Stimulated activated memory B cell treated with anti-CD40 and anti-IgM and Interleukin-4, amounts not matched to agents 10 μg/mL and 1 μg/mL and 100 μg/mL, for 72 hours (primary cell): ENCODE results near the gene JAM2.
"Not testable (repeated sequence)": the region's sequence is repeated elsewhere in the genome, so short reads cannot be mapped to it uniquely, and the experiment has no call there.

Experiments
- ATAC-seq: fragments of 150-1000 bp; cut with Tn5 transposase; 2 replicates; pipeline ENCODE4 v1.10.0; 2021
- H3K27ac Mint-ChIP-seq: one replicate; pipeline ENCODE4 v1.8.0; 2022; ENCODE audit warnings: mild to moderate bottlenecking, mixed read lengths
- H3K27me3 Mint-ChIP-seq: one replicate; pipeline ENCODE4 v1.8.0; 2022; ENCODE audit warnings: mixed read lengths
- H3K36me3 Mint-ChIP-seq: one replicate; pipeline ENCODE4 v1.8.0; 2022; ENCODE audit warnings: mixed read lengths
- H3K4me1 Mint-ChIP-seq: one replicate; pipeline ENCODE4 v1.8.0; 2022; ENCODE audit warnings: mixed read lengths
- H3K4me3 Mint-ChIP-seq: one replicate; pipeline ENCODE4 v1.8.0; 2022; ENCODE audit warnings: mild to moderate bottlenecking, moderate library complexity, mixed read lengths
- H3K9me3 Mint-ChIP-seq: one replicate; pipeline ENCODE4 v1.8.0; 2022; ENCODE audit warnings: mixed read lengths

JAM2 gene

DNA sequence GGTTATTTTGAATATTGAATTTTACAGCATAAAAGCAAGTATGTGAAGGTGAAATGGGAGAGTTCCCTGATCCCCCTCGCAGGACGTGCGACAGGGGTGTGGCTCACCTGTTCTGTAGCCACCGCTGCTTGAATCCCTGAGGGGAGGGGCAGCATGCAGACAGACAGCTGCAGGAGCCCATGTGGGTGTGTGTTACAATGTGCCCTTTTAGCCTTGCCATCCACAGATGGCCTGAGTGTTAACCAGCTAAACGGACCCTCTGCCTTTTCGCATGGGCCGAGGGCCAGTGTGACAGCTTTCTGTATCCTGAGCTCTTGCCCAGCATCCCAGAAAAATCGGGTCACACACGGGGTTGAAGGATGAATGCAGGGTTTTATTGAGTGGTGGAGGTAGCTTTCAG, 43.3 kb downstream of the JAM2 start:
- Mint-ChIP-seq H3K36me3 (no peaks in the 10 kb centered on the region), H3K4me1 (no peaks in the 10 kb centered on the region), H3K4me3 (no peak overlapping the region), H3K9me3 (peaks cover 6% of the 10 kb centered on the region), H3K27me3 (no peaks in the 10 kb centered on the region), H3K27ac (no peak overlapping the region)
- ATAC-seq: no peak

DNA sequence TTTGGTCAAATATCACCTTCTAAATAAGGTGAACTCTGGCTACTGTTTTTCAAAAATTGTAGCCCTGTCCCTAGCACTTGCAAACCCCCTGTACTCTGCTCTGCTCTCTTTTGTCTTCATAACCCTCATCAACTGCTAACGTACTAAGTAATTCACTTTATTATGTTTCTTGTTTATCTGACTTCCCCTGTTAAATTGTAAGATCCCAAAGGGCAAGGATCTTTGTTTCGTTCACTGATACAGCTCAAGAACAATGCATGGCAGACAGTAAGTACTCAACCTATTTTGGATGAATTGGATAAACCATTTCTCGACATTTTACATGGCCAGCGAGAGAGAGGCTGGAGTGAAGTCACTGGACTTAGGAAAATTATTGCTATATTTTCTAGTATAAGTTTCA, 48.7 kb downstream of the JAM2 start:
- Mint-ChIP-seq H3K36me3 (no peaks in the 10 kb centered on the region), H3K4me1 (no peaks in the 10 kb centered on the region), H3K4me3 (no peak overlapping the region), H3K9me3 (no peaks in the 10 kb centered on the region), H3K27me3 (no peaks in the 10 kb centered on the region), H3K27ac (no peak overlapping the region)
- no peak for ATAC-seq

DNA sequence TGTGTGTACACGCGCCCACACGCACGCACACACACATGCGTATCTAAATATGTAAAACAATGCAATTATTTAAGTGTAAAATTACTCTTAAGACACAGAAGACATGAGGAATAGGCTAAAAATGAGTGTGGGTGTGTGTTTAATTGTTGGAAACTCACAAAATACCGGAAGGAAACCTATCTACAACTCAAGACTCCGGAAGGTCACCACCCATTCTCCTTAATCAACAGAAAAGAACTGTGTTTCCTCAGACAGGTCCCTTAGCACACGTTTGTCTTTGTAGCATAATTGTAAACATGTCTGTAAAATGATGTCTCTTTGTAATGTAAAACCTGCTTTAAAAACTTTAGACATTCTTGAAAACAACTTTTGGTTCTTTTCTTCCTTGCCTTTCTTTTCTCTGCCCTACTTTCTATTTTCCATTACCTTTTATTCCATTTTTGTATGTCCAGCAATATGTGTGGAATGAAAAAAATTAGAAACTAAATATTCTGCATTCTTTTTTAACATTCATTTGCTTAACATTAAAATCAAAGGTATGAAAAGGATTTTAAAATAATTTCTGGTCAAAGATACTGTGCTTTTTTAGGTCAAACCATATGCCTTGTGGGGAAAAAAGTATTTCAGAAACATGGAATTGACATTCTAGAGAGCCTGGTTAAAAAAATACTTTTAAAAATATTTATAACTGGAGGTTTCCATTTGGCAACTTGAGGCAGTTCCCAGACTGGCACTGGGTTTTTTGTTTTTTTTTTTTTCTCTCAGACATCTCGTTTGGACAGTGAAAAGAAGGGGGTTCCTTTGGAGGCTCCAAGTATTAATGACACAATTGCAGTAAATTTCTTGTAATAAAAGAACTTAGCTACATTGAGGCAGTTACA, 49.5 kb downstream of the JAM2 start:
- Mint-ChIP-seq H3K27me3 (no peaks in the 10 kb centered on the region), H3K27ac (no peak overlapping the region), H3K4me1 (no peaks in the 10 kb centered on the region), H3K9me3 (no peaks in the 10 kb centered on the region), H3K4me3 (no peak overlapping the region), H3K36me3 (no peaks in the 10 kb centered on the region)
- no peak for ATAC-seq

DNA sequence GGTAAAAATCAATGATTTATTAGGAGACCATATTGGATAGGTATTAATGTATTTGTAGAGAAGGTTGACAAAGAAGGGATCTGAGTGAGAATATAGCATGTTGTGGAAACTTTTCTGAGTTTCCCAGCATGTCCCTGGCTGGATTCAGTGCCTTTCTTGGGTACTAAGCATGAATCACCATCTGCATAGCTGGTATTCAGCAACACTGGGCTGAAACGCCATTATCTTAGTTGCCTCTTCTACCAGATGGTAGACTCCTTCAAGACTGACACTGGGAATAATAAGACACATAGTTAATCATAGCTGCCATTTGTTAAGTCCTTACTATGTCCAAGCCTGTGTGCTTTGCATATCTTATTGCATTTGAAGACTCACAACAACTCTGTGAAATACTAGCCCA, 50.2 kb downstream of the JAM2 start:
- no peaks in the 10 kb centered on the region for H3K27me3 Mint-ChIP-seq
- H3K4me1 Mint-ChIP-seq: no peaks in the 10 kb centered on the region
- ATAC-seq: no peak
- H3K27ac Mint-ChIP-seq: no peak overlapping the region
- no peaks in the 10 kb centered on the region for H3K36me3 Mint-ChIP-seq
- no peaks in the 10 kb centered on the region for H3K9me3 Mint-ChIP-seq
- H3K4me3 Mint-ChIP-seq: no peak overlapping the region

DNA sequence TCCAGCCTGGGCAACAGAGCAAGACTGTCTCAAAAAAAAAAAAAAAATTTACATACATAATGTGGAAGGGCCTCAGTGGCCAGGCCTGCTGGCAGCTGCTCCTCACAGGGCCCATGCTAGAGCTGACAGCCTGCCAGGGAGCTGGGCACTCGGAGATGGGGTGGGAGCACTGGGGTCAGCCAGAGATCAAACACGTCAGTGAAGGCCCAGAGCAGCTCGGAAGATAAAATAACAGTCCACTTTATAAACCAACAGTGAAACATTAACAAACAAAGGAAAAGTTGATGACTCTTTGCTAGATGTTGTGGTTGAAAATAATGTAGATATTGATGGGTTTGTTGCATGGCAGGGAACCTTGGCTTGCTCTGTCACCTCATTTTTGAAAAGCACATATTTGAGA, 52.9 kb downstream of the JAM2 start:
- H3K36me3 Mint-ChIP-seq: no peaks in the 10 kb centered on the region
- H3K4me3 Mint-ChIP-seq: no peak overlapping the region
- no peaks in the 10 kb centered on the region for H3K27me3 Mint-ChIP-seq
- no peak for ATAC-seq
- no peaks in the 10 kb centered on the region for H3K4me1 Mint-ChIP-seq
- no peak overlapping the region for H3K27ac Mint-ChIP-seq
- no peaks in the 10 kb centered on the region for H3K9me3 Mint-ChIP-seq

DNA sequence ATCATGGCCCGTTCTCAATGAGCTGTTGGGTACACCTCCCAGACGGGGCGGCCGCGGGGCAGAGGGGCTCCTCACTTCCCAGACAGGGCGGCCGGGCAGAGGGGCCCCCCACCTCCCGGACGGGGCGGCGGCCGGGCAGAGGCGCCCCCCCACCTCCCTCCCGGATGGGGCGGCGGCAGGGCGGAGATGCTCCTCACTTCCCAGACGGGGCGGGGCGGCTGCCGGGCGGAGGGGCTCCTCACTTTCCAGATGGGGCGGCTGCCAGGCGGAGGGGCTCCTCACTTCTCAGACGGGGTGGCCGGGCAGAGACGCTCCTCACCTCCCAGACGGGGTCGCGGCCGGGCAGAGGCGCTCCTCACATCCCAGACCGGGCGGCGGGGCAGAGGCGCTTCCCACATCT, 56.4 kb downstream of the JAM2 start:
- ATAC-seq, H3K36me3 Mint-ChIP-seq, H3K27ac Mint-ChIP-seq, H3K4me3 Mint-ChIP-seq, H3K9me3 Mint-ChIP-seq, H3K27me3 Mint-ChIP-seq, H3K4me1 Mint-ChIP-seq: not testable (repeated sequence)

DNA sequence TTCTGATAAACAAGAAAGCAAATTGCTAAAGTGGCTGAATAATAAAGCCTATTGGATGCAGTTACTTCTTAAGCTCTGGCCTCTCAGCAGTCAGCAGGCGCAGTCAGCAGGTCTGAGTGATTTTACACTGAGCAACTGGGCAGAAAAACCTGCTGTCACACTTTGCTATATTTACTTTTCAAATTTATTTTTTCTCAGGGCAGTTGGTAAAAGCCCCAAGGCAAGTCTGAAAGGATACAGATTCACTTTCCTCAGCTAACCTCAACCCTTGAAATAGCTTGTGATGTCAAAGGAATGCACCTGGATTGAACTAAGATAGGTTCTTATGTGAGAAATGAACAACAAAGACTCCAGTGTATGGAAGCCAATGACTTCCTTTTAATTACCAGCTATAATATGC, 61.7 kb downstream of the JAM2 start:
- Mint-ChIP-seq H3K4me3 (no peak overlapping the region), H3K36me3 (no peaks in the 10 kb centered on the region), H3K27ac (no peak overlapping the region), H3K9me3 (no peaks in the 10 kb centered on the region), H3K4me1 (no peaks in the 10 kb centered on the region), H3K27me3 (no peaks in the 10 kb centered on the region)
- ATAC-seq: no peak

DNA sequence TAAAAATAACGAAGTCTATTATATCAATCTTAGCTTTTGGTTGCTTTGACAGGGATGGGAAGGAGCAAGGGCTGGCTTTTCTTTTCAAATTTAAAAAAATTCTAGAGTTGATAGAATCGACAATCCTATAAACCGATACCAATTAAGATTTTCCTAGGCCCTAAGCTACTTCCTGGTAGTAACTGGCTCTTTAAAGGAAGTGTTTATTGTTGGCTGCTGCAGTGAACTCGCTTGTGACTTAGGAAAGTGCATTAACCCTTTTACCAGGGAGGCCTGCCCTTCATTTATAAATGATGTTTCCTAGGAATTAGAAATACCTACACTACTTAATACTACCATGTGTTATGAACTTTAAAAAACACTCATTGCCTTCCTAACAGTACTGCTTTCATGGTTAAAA, 62.5 kb downstream of the JAM2 start:
- Mint-ChIP-seq H3K4me3 (no peak overlapping the region), H3K27me3 (no peaks in the 10 kb centered on the region), H3K27ac (no peak overlapping the region), H3K9me3 (no peaks in the 10 kb centered on the region), H3K36me3 (no peaks in the 10 kb centered on the region), H3K4me1 (no peaks in the 10 kb centered on the region)
- ATAC-seq: no peak

DNA sequence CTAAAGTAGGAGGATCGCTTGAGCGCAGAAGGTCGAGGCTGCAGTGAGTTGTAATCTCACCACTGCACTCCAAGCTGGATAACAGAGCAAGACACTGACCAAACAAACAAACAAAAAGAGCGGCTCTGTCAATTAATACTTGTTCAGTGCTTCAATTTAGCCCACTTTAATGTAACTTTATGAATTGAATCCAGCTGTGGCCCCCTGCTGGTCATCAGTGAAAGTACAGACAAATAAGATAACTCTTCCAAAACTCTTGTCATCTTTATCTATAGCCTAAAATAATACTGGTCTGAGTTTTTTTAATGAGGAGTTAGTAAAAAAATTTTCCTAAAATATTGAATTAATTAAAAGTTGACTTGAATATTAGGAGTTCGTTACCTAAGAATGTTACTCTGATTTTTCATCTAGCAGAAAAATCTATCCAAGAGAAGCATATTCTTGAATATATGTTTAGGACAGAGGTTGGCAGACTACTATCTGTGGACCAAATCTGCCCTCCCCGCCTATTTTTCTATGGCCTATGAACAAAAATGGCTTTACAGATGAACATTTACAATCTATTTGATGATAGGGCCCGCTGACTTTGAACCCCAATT, 69.5 kb downstream of the JAM2 start:
- H3K27ac Mint-ChIP-seq: no peak overlapping the region
- no peaks in the 10 kb centered on the region for H3K4me1 Mint-ChIP-seq
- H3K4me3 Mint-ChIP-seq: no peak overlapping the region
- no peaks in the 10 kb centered on the region for H3K27me3 Mint-ChIP-seq
- no peaks in the 10 kb centered on the region for H3K36me3 Mint-ChIP-seq
- ATAC-seq: no peak
- no peaks in the 10 kb centered on the region for H3K9me3 Mint-ChIP-seq

DNA sequence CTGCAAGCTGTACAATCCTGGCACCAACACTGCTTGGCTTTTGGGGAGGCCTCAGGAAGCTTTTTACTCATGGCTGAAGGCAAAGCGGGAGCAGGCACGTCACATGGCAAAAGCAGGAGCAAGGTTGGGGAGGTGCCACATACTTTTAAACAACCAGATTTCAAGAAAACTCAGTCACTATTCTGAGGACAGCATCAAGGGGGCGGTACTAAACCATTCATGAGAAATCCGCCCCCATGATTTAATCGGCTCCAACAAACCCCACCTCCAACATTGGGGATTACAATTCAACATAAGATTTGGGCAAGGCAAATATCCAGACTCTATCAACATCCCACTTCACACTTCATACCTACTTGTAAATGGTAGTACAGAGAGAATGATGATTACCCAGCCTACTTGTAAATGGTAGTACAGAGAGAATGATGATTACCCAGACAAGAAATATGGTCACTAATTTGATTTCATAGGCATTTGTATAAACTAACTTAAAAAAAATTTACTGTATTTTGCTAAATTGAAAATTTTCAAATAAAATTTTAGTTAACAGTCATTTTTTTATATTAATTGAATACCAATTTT, 70.7 kb downstream of the JAM2 start:
- Mint-ChIP-seq H3K27ac (no peak overlapping the region), H3K9me3 (no peaks in the 10 kb centered on the region)

DNA sequence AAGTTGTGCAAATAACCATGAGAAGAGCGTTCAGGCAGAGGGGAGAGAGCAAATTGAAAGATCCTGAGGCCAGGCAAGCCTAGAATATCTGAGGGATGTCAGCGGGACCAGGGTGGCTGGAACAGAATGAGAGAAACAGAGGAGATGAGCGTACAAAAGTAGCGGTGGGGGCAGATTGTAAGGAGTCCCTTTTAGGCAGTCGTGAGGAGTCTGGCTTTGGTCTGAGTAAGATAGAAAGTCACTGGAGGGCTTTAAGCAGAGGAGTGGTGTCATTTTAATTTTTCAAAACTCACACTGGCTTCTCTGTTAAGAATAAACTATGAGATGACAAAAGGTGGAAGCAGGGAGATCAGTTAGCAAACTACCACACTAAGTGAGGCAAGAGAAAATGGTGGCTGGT, 71.5 kb downstream of the JAM2 start:
- H3K4me1 Mint-ChIP-seq: no peaks in the 10 kb centered on the region
- ATAC-seq: no peak
- H3K27ac Mint-ChIP-seq: no peak overlapping the region

More for the DNA sequence above, 70.7 kb downstream of the JAM2 start:
- no peaks in the 10 kb centered on the region for H3K4me1 Mint-ChIP-seq
- no peaks in the 10 kb centered on the region for H3K36me3 Mint-ChIP-seq
- H3K27me3 Mint-ChIP-seq: no peaks in the 10 kb centered on the region
- no peak overlapping the region for H3K4me3 Mint-ChIP-seq
- no peak for ATAC-seq

DNA sequence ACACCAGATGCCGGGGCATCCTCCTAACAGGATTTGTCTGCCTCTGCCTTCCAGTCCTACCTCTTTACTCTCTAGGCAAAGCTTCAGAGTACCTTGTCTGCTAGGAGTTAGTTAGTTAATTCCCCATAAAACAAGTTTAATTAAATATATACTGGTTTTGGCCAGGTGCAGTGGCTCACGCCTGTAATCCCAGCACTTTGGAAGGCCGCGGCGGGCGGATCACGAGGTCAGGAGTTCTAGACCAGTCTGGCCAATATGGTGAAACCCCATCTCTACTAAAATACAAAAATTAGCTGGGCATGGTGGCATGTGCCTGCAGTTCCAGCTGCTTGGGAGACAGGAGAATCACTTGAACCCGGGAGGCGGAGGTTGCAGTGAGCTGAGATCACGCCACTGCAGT, 75.0 kb downstream of the JAM2 start:
- not testable (repeated sequence) for H3K4me1 Mint-ChIP-seq, ATAC-seq, H3K27me3 Mint-ChIP-seq, H3K36me3 Mint-ChIP-seq, H3K4me3 Mint-ChIP-seq, H3K9me3 Mint-ChIP-seq, H3K27ac Mint-ChIP-seq

More for the DNA sequence above, 71.5 kb downstream of the JAM2 start:
- Mint-ChIP-seq H3K9me3 (no peaks in the 10 kb centered on the region), H3K4me3 (no peak overlapping the region), H3K36me3 (no peaks in the 10 kb centered on the region), H3K27me3 (no peaks in the 10 kb centered on the region)

DNA sequence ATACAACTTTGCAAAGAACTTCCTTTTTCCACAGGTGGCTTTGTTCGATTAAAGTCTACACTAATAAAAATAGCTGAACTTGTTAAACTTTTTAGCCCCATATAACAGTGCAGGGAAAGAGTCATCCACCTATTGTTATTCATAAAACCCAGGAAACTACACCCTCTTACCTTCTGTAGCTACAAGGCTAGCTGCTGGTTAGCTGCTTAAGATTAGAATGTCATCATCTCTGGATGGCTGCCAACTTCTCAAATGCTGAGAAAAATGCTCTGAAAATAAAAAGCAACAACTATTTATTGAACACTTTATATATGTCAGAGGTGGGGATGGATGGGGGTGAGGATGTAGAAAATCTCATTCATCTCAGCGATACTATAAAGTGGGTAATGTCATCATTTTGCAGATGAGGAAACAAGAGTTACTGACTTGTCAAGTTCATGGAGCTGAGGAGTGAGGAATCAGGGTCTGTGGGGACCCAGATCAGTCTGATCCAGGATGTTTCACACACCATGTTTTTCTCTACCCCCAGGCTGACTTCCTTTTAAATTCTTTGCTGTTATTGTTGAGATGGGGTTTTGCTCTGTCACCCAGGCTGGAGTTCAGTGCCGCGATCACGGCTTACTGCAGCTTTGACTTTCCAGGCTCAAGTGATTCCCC, 78.6 kb downstream of the JAM2 start:
- Mint-ChIP-seq H3K4me3 (no peak overlapping the region), H3K27me3 (no peaks in the 10 kb centered on the region), H3K36me3 (peaks cover 19% of the 10 kb centered on the region), H3K9me3 (no peaks in the 10 kb centered on the region), H3K27ac (no peak overlapping the region), H3K4me1 (no peaks in the 10 kb centered on the region)
- no peak for ATAC-seq

DNA sequence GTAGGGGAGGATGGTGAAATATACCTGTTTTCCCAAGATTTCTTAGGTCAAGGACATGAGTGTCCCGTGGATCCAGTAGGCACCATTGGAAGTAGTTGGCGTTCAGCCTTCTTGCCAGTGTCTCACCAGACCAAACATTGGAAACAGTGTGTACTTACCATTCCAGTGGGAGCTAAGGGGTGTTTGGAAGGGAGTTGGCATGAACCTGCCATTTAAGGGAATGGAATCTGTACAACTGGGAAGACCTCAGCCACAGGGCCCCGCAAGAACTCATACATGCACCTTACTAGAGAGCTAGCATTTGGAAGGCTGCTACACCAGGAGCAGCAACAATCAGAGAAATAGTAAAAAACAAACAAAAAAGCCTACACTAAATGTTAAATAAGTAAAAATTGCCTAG, 82.9 kb downstream of the JAM2 start:
- H3K4me1 Mint-ChIP-seq: no peaks in the 10 kb centered on the region
- no peaks in the 10 kb centered on the region for H3K27me3 Mint-ChIP-seq
- H3K36me3 Mint-ChIP-seq: peaks cover 49% of the 10 kb centered on the region
- no peak for ATAC-seq
- no peak overlapping the region for H3K4me3 Mint-ChIP-seq
- H3K27ac Mint-ChIP-seq: no peak overlapping the region
- H3K9me3 Mint-ChIP-seq: no peaks in the 10 kb centered on the region

DNA sequence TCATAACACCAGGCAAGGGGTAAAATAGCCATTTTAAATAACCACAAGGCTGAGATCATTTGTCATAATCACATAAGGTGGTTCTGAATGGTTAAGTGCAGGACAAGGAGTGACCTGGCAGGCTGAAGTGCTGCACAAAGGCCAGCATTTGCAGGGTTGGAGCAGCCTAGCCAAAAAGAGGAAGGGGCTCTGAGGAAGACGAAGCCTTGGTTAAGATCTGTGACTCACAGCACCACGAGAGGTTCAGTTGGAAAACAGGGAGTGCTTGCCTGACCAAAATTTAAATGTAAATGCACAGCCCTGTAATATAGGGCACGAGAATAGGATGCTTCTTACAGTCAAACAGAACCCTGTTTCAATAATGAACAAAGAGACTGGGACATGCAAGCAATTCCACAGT, 83.6 kb downstream of the JAM2 start:
- no peak overlapping the region for H3K27ac Mint-ChIP-seq
- no peaks in the 10 kb centered on the region for H3K9me3 Mint-ChIP-seq
- H3K4me1 Mint-ChIP-seq: no peaks in the 10 kb centered on the region
- H3K27me3 Mint-ChIP-seq: no peaks in the 10 kb centered on the region
- H3K4me3 Mint-ChIP-seq: no peak overlapping the region
- peaks cover 49% of the 10 kb centered on the region for H3K36me3 Mint-ChIP-seq
- ATAC-seq: no peak
